GM21529 (cell line): ENCODE results near the gene ENTPD5.
"Not testable (repeated sequence)": the region's sequence is repeated elsewhere in the genome, so short reads cannot be mapped to it uniquely, and the experiment has no call there.

Experiments used
- ATAC-seq: cut with Tn5 transposase; IDR thresholded peaks from one replicate; pipeline ENCODE4 v1.9.1; 2021; ENCODE audit not compliant: unreplicated experiment

Gene ENTPD5

DNA sequence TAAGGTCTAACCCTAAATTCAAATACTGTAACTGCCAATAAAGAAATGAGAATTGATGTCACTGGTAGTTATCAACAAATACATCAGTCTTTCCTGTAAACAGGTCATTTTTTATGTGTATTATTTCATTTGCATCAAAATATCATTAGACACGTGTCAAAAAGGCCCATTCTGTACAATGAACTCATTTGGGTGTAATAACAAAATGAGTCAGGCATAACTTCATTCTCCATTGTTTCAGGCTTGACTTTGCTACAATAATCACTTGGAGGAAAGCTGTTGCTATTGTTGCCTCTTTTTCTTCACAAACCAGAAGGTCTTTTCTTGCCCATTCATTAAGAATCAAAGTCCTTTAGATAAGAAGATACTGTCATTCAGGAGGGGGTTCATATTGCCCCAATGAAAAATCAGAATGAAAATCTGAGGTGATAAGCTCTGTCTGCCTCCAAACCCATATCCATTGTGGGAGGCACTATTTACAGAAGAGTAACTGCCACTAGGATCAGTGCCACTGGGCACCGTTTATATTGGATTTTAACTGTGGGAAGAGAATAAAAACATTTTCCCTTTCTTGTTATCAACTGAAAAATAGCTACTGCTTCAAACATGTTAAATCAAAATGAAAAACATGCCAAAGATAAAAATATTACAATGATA, 10.1 kb downstream of the ENTPD5 start:
- ATAC-seq: no peak

DNA sequence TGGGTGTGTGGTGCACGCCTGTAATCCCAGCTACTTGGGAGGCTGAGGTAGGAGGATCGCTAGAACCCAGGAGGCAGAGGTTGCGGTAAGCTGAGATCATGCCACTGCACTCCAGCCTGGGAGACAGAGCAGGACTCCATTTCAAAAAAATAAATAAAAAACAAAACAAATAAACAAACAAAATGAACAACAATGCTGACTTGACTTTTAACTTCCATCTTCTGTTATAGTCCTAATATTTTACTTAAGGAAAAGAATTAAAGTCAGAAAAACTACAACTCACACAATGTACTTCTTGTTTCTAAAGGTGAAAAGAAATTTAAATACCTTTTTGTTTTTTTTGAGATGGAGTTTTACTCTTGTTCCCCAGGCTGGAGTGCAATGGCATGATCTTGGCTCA, 13.4 kb downstream of the ENTPD5 start:
- not testable (repeated sequence) for ATAC-seq

DNA sequence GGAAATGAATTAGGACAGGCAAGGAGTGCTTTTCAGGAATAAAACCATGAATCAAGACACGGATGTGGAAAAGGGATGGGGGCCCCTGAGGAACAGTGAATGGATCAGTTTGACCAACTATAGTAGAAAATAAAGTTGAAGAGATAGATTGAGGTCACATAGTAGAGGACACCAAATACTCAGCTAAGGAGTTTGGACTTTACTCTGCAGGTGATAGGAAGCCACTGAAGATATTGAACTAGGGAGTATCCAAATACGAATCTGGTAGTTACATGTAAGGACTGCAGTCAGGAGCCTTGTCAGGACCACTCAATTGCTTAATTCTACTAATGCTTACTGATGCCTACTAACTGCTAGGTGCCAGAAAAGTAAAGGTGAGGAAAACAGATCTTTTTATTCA, 20.4 kb downstream of the ENTPD5 start:
- no peak for ATAC-seq

DNA sequence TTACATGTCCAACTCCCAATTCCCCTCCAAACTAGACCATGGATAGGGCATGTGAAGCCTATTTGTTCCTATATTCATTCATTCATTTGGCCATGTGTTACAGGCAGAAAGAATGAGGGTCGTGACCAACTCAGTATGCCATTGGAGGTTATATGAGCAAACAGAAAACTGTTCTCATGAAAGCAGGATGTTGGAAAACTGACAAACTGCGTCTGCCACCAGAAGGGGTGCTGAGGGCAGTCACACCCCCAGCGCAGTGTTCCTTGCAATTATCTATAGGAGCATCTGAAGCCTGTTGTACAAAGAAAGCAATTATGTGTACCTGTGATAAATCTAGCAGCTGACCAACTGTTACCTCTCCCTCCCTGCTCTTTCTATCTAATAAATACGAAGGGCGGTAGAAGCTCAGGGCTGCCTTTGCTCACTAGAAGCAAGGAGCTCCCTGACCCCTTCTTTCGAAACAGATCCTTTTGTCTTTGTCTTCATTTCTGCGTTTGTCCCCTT, 21.1 kb downstream of the ENTPD5 start:
- no peak for ATAC-seq

DNA sequence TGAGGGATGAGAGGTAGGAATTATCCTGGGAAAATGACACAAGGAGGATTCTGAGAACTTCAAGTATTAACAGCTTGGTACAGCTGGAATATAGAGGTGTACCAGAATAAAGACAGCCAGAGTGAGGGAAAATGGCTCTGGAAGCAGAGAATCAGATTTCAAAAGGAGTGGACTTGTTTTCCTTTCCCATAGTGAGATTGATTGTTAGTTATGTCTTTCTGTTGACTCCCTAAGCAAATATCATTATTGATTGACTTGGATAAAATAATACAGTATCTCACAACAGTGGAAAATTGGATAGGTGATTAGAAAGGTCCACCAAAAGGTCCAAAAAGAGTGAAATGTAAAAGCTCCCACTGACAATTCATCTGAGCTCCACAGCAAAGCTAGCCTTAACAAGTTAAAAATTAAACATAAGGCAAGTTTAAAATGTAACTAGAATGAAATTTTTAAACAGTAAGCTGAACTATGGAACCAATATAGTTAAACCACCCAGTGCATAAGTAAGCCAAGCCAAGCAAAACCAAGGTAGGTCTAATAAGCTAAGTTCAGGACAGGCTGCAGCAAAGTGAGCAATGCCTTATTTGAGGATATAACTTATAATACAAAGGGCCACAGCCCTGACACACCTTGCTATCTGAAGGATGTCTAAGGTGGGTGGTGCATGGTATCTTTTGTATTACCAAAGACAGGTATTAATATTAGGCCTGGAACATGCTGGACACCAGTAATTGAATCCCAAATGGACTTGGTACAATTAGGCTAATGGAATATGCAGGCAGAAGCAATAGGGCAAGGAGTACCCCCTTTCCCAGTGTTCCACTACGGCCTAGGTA, 21.8 kb downstream of the ENTPD5 start:
- ATAC-seq: no peak

DNA sequence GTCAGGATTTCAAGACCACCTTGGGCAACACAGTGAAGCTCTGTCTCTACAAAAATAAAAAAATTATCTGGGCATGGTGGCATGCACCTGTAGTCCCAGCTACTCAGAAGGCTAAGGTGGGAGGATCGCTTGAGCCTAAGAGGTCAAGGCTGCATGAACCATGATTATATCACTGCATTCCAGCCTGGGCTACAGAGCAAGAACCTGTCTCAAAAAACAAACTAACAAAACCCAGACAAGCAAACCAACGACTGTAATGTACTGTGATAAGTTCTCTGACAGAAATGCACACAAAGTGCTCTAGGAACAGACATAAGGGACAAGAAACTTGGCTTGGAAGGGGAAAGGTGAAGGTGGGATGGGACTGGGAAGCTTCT, 22.4 kb downstream of the ENTPD5 start:
- ATAC-seq: no peak

DNA sequence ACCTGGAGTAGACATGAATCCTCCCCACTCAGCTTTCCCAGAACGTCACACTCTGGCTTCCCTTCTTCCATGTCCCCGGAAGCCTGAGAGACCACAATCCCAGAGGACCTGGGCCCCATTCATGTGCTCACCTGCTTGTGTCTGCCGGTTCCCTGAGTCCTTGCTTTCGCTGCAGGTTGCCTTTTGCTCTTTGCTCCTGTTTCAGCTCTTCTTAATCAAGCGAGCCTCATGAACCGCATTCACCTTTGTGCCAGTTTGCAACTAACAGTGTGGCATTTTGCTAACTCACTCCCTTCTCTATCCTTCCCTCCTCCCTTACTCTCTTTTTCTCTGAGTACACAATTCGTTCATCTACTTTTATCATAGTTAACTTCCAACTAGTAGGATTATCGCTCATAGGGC, 23.1 kb downstream of the ENTPD5 start:
- ATAC-seq: no peak

DNA sequence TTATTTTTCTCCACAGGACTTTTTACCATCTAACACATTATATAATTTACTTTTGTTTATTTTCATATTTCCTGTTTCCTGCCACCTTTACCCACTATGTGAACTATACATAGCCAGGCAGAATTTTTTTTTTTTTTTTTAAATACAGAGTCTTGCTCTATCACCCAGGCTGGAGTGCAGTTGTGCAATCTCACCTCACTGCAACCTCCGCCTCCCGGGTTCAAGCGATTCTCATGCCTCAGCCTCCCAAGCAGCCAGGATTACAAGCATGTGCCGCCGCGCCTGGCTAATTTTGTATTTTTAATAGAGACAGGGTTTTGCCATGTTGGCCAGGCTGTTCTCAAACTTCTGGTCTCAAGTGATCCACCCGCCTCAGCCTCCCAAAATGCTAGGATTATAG, 24.2 kb downstream of the ENTPD5 start:
- not testable (repeated sequence) for ATAC-seq

DNA sequence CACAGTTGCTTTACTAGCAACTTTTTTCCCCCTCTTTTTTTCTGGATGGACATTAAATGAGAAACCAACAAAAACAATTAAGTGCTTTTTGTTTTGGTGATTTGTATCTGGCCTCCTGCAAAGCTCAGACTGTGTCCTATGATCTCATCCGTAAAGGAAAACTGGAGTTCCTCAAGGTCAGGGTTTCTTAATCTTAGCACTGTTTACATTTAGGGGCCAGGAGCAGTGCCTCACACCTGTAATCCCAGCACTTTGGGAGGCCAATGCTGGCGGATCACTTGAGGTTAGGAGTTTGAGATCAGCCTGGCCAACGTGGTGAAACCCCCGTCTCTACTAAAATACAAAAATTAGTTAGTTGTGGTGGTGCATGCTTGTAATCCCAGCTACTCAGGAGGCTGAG, 28.0 kb downstream of the ENTPD5 start:
- ATAC-seq: no peak

DNA sequence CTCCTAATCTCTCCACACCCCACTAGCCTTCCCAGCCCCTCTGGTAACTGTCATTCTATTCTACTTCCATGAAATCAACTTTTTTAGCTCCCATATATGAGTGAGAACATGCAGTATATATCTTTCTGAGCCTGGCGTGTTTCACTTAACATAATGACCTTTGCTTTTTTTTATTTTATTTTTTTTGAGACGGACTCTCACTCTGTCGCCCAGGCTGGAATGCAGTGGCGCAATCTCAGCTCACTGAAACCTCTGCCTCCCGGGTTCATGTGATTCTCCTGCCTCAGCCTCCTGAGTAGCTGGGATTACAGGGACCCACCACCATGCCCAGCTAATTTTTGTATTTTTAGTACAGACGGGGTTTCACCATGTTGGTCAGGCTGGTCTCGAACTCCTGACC, 30.4 kb downstream of the ENTPD5 start:
- ATAC-seq: not testable (repeated sequence)

DNA sequence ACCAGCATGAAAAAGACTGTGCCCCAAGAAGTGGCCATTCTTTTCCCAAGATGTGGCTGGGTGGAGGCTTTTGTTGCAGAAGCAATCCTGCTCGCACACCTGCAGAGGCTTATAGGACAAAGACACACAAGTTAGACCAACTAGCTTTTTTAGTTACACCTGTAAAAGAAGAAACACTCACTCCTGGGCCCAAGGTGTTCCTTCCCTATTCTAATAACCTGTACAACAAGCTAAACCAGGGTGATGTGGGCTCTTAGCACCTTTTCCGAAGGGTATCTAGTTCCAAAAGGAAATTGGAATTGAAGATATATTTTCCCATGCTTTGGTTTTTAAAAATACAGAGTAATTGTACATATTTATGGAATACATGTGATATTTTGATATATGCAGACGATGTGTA, 31.0 kb downstream of the ENTPD5 start:
- ATAC-seq: no peak

DNA sequence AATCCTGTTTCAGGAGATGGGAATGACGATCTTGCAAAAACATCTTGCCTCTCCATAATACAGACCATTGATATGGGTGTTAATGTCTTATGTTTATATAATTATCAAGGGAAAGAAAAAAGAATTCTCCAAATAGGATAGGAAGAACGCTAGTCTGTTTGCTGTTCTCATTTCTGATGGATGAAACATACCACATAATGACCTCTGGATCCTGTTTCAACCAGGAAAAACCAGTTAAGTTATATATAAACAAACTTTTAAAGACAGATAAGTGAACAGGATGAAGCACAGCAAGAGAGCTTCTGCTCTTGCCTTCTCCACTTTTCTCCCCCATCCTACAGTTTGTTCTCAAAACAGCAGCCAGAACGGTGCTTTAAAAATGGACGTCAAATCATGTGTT, 41.2 kb downstream of the ENTPD5 start:
- no peak for ATAC-seq

DNA sequence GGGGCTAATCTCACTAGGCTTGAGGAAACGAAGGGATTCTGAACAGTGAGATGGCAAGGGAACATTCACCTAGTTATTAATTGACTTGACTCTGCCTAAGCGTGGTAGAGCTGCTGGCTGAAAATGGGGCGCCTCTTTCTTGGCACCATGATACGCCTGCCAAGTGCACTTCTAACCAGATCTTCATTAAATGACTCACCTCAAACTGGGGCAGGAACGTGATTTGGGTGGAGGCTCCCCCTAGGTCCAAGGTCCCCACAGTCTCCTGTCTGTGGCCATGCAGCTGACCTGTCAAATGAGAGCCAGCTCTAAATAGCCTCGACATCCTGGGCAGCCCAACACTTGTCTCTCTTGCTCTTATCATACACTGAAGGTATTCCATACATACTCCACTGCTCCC, 43.0 kb downstream of the ENTPD5 start:
- ATAC-seq: no peak

DNA sequence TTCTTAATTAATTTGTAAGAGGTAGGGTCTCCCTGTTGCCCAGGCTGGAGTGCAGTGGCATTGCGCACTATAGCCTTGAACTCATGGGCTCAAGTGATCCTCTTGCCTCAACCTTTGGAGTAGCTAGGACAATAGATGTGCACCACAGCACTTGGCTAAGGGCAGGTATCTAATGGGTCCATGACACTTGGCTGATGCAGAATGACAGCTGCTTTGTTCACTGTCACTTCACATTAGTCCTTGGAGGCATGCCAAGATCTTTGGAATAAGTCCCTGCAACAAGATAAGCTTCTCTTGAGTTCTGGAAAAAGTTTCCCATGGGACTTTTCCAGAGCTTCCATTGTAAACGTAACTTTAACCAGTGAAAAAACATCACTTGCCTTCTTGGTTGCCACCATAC, 45.6 kb downstream of the ENTPD5 start:
- ATAC-seq: no peak

DNA sequence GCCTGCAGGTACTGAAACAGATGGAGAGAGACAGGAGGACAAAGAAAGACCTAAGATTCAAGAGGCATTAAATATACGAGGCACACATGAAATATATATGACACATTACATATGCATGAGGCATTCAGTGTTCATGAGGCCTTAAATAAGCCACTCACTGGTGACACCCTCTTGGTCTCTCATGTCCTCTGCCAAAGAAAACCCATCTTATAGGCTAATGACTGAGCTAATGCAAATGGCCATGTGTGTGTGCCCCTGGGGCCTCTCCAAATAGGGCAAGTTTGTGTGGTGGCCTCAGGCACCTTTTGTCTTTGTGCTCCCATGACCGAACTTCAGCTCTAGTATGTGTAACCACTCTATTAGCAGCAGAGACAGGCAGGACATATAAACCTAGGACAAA, 50.2 kb downstream of the ENTPD5 start:
- no peak for ATAC-seq

DNA sequence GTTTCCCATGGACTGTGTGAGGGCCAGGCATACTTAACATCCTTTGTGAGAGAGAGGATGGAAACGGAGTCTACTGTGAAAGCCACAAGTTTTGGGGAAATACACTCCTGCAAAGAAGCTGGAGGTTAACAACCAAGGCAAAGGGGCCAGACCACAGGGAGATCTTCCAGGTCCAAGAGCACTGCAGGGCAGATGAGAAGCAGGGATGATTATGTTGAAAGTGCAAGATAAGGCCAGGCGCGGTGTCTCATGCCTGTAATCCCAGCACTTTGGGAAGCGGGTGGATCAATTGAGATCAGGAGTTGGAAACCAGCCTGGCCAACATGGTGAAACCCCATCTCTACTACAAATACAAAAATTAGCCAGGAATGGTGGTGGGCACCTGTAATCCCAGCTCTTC, 53.9 kb downstream of the ENTPD5 start:
- ATAC-seq: no peak

DNA sequence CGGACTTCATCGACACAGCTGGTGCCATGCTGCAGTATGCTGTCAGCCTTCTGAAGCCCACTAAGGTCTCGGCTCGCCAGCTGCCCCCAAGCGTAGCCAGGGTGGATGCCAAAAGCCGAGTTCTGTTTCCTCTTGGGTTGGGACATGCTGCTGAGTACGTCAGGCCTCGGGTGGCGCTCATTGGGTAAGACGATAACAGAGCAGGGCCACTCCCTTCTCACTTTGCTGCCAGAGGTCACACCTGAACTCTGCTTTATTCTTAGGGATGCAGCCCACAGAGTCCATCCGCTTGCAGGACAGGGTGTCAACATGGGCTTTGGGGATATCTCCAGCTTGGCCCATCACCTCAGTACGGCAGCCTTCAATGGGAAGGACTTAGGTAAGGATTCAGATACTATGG, 57.9 kb downstream of the ENTPD5 start:
- no peak for ATAC-seq

DNA sequence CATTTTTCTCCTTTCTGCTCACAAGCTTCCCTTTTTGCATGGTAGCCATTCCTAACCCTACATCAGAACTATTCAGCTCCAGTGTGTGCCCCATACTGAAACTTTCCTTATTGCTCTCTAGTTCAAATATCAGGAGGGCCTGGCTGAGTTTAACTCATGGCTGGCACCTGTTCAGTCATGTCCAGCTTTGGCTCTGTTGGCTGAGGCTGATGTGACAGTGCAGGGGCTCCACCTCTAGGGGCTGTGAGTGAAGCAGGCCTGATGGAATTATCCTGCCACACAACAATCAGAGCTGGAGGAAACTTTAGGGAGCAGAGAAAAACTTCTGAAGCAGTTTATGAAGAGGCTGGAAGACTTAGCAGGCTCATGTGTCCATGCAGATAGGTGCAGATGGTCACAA, 60.5 kb downstream of the ENTPD5 start:
- no peak for ATAC-seq

DNA sequence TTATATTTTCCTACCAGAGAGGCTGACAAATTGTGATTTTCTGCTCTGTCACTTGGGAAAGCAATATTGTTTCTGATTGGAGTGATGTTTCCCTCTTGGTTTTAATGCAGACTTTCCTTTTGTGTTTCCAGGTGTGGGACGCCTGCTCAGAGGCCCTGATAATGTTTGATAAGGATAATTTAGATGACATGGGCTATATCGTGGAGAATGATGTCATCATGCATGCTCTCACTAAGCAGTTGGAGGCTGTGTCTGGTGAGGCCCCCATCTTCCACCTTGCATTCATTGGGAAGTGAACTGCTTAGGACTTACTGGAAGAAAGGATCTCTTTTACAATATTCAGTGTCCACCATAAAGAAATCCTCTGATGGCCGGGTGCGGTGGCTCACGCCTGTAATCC, 63.4 kb downstream of the ENTPD5 start:
- ATAC-seq: no peak

DNA sequence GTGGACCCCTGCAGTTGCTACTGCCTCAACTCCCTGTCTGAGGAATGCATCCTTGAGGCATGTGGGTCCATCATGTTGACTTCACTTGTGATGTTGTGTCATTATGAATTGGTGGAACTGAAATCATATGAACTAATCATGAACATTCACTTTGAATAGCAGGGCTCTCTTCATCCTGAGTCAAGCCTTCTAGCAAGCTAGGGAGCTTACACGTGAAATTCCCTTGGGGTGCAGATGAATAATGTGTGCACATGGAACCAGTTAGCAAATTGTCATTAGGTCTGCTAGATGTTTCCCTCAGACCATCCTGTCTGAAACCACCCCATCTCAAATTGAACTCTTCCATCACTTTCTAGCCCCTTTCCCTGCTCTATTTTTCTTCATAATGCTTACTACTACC, 65.4 kb downstream of the ENTPD5 start:
- ATAC-seq: no peak

DNA sequence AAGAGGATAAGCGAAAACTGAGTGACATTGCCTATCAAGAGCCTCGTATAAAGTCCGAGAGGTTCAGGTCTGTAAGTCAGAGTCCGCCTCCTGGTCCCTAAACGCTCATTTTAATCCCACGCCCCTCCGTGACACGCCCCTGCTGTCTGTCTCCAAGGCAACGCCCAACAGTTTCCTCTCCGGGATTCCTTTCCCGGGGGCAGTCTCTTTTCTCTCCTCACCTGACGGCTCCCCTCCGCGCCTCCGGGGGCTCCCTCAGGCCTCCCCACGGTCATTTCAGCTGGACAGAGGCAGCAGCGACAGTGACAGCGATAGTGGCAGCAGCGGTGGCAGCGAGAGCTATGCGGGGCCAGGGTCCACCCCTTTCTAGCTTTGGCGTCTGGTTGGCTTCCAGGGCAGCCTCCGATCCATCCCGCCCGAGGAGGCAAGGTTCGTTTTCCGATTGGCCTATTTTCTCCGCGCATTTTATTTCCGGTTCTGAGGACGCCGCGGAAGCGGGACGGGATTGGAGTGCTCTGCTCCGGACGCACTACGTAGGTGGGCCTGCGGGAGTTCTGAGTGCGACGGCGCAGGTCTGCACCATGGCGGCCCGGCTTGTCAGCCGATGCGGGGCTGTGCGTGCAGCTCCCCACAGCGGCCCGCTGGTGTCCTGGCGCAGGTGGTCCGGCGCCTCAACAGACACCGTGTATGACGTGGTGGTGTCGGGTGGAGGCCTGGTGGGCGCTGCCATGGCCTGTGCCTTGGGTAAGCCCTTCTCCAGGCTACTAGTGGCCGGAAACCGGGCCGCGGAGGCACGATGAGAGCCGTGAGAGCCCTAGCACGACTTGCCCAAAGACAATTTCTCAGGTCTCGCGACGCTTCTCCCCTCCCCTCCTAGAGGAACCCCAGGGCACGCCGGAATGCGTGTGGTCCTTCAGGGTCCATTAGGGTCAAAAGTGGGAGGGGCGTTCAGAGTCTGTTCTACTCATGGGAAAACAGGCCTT, 69.0 kb downstream of the ENTPD5 start, which contains the start of the genes COQ6 and FAM161B:
Gene COQ6, plus strand, starts transcription at position 551 of the 983 bp plus-strand sequence. Its CDS starts 31 bp downstream, at position 582.
Gene FAM161B, minus strand, starts transcription at position 343 of the 983 bp plus-strand sequence. Its CDS starts 68 bp downstream, at position 275.
- peak; percentile 85 for ATAC-seq
